SH-SY5Y (cell line): ENCODE measurements around the gene RARB.
A peak's percentile ranks its signal among the peaks of the same experiment; 100 is the strongest.

ENCODE experiments used
- GATA2 ChIP-seq: IDR thresholded peaks from 2 replicates; pipeline ENCODE4 v1.6.1; 2011; ENCODE audit warnings: mild to moderate bottlenecking, low read depth, low read length
- GATA3 ChIP-seq: IDR thresholded peaks from 2 replicates; pipeline ENCODE4 v1.6.1; 2011; ENCODE audit warnings: low read depth, mild to moderate bottlenecking, low read length, moderate library complexity

The RARB gene

GRCh38 chr3:25483456-25483855 is 55.4 kb downstream of the RARB start:
- TF ChIP-seq GATA3 (no peak), GATA2 (no peak)

- TF ChIP-seq GATA3 (no peak), GATA2 (no peak)
These were observed 57.6 kb downstream of the RARB start for GRCh38 chr3:25485673-25486072.

GRCh38 chr3:25486932-25487331 is 58.9 kb downstream of the RARB start:
- no peak for TF ChIP-seq GATA2
- TF ChIP-seq GATA3, result no peak

GRCh38 chr3:25489858-25490593 is 62.0 kb downstream of the RARB start:
- no peak for TF ChIP-seq GATA2
- no peak for TF ChIP-seq GATA3

- TF ChIP-seq GATA3 (no peak), GATA2 (no peak)
These were observed 65.2 kb downstream of the RARB start for GRCh38 chr3:25493246-25493645.

- TF ChIP-seq GATA2, result no peak
- no peak for TF ChIP-seq GATA3
These were observed 65.7 kb downstream of the RARB start for GRCh38 chr3:25493786-25494185.

GRCh38 chr3:25495304-25495703 is 67.2 kb downstream of the RARB start:
- peak; percentile 73; the same call in 1 of the 2 replicates for TF ChIP-seq GATA3
- peak; percentile 42 for TF ChIP-seq GATA2

- TF ChIP-seq GATA2 (no peak), GATA3 (no peak)
These were observed 67.7 kb downstream of the RARB start for GRCh38 chr3:25495726-25496253.

- TF ChIP-seq GATA2 (no peak), GATA3 (no peak)
These were observed 69.0 kb downstream of the RARB start for GRCh38 chr3:25497096-25497495.

- no peak for TF ChIP-seq GATA2
- no peak for TF ChIP-seq GATA3
These were observed 72.7 kb downstream of the RARB start for GRCh38 chr3:25500706-25501210.

GRCh38 chr3:25502233-25502632 is 74.2 kb downstream of the RARB start:
- no peak for TF ChIP-seq GATA3
- no peak for TF ChIP-seq GATA2

- TF ChIP-seq GATA2, result no peak
- no peak for TF ChIP-seq GATA3
These were observed 75.8 kb downstream of the RARB start for GRCh38 chr3:25503898-25504301.

GRCh38 chr3:25505581-25505980 is 77.5 kb downstream of the RARB start:
- TF ChIP-seq GATA2 (no peak), GATA3 (no peak)

- TF ChIP-seq GATA3 (no peak), GATA2 (no peak)
These were observed 79.7 kb downstream of the RARB start for GRCh38 chr3:25507811-25508210.

- no peak for TF ChIP-seq GATA2
- no peak for TF ChIP-seq GATA3
These were observed 80.4 kb downstream of the RARB start for GRCh38 chr3:25508433-25508832.
